HG02943 (cell line): ENCODE measurements around the gene EMC6.
"Not testable (repeated sequence)": the region's sequence is repeated elsewhere in the genome, so short reads cannot be mapped to it uniquely, and the experiment has no call there.

Experiments
- ATAC-seq: cut with Tn5 transposase; IDR thresholded peaks from one replicate; pipeline ENCODE4 v1.9.1; 2021; ENCODE audit warnings: mild to moderate bottlenecking, low read depth, moderate library complexity; ENCODE audit not compliant: unreplicated experiment

EMC6 gene

DNA sequence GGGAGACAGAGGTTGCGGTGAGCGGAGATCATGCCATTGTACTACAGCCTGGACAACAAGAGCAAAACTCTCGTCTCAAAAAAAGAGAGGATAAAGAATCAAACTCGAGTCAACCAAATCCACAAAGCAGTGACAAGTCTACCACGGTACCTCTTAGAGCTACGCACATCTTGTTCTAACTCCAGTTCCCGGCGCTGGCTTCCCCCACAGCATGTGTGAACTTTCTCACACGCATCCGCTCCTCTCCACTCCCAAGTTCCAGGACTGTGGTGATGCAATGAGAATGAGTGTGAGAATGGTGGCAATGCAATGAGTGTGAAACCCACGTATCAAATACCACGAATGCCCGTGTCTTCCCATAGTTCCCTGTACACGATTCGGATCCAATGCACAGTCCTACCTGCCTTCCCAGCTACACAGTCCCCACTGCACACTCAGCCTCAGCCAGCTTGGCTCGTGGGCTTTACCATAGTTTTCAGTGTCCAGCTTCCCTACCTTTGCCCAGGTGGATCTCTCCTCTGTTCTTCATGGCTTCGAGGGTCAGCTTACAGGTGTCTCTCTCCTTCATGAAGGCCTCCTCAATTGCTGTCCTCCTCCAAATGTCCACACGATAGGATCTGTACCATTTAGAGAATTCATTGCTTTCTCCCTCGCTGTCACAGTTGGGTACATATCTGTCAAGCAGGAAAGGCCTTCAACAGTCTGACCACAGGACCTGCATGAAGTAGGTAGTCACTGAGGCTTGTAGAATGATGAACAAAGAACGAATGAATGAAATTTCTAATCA lies 36.5 kb downstream of the EMC6 start:
- ATAC-seq: no peak

DNA sequence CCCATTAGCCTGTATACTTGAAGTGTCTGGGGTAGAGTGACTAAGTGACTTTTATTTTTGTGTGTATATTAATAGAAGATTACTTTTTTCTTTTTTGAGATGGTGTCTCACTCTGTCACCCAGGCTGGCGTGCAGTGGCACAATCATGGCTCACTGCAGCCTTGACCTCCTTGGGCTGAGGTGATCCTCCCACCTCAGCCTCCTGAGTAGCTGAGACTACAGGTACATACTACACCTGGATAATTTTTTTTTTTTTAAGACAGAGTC lies 37.0 kb downstream of the EMC6 start:
- ATAC-seq: not testable (repeated sequence)

DNA sequence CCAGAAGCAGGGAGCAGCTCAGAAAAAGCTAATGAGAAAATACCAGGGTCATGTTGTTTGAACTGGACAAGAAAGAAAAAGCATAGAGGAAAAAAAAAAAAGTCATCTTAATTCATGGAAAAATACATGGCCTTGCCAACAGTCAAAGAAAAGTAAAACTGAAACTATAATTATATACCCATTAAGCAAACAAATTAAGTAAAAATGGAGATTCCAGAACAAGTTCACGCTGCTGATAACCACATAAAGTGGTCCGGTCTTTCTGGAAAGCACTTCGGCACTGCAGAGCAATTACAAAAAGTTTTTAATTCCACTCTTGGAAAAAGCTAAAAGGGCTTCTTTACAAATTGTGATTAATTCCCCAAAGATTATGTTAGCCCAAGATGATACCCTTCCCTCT lies 39.8 kb downstream of the EMC6 start:
- ATAC-seq: no peak

DNA sequence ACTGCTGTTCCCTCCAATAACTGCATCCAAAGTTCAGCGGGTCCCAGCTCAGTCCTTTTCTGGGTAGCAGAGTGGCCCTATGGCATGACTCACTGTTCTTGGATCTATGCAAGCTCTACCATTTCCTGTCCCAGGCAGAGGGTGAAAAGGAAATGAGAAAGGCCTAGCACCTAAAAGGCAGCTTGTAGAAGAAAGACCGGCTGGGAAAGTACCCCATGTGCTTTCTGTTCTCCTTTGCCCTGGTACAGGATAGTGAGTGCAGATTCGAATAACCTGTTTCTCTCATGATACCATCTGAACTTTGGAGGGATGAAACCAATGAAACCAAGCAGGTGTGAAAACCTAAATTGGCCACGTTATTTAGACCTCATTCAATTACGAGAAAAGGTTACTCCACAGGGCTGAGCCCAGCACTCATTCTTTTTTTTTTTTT lies 42.4 kb downstream of the EMC6 start:
- peak; percentile 91 for ATAC-seq

DNA sequence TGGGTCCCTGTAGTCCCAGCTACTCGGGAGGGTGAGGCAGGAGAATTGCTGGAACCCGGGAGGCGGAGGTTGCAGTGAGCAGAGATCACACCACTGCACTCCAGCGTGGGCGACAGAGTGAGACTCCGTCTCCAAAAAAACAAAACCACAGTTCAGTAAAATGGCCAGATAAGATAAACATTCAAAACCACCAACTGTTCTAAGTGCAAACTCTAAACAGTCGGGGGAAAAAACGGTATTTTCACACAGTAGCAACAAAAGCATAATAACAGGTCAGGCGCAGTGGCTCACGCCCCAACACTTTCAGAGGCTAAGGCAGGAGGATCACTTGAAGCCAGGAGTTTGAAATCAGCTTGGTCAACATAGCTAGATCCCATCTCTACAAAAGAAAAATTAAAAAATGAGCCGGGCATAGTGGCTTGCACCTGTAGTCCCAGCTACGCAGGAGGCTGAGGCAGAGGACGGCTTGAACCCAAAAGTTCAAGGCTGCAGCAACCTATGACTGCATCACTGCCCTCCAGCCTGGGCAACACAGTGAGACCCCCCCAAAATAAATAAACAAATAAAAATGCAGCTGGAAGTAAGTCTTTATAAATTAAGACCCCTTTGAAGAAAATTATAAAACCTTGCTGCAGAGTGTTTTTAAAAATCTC lies 44.3 kb downstream of the EMC6 start:
- no peak for ATAC-seq

DNA sequence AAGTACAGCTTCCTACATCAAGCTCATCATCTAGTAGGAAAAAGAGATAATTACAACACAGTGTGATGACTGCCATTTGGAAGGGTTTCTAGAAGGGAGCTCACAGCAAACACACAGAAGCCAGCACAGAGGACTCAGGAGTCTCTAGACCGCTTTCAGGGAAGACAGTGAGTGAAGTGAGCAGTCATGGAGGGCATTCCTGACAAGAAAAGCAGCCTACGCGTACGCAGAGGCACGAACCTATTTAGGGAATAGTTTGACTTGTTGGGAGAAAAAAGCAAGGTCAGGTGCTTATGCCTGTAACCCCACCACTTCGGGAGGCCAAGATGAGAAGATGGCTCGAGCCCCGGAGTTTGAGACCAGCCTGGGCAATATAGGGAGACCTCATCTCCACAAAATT lies 46.7 kb downstream of the EMC6 start:
- ATAC-seq: no peak

DNA sequence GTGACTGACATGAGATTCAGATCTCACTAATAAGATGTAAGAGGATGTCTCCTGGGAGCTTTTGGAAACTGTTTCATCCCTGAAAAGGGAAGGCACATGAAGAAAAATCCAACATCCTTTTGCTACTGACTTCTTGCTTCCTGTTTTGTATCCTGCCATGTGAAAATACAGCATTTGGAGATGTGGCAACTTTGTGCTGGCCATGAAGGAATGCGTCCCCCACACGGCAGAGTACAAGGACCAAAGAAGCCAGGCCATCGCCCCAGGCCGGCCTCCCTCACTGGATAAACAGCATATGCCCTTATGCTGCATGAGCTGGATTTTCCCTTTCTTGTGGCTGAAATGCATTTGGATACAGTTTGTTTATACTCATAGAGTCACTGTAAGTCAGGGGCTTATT lies 49.6 kb downstream of the EMC6 start:
- ATAC-seq: no peak

DNA sequence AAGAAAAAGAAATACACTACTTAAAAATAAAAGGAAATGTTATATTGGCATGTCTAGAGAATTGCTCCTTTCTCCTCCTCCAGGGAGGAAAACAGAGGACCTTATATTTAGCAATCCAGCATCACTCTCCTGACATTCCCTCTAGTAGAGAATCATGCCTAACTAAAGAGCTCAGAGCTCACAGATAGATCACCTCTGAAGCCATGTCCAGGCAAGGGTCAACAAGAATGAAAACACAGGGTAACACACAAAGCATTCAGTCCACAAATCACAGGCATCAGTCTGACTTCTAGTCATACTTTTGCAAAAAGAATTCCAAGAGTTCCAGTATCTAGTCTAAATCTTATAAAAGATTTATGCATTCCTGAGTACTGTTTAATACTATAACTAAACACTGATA lies 50.7 kb downstream of the EMC6 start:
- no peak for ATAC-seq
